ENCODE results near the gene NPW.

Gene NPW

GRCh38 chr16:2023092-2024031 is 3.8 kb downstream of the NPW start:
- peak overlapping the region; percentile 35 for H3K4me3 ChIP-seq (ENCODE audit: control insufficient read depth, low read depth, low read length)
- peak; percentile 80 for DNase-seq (ENCODE audit: low read depth)
- peak; percentile 74 for TF ChIP-seq CTCF (conservative IDR thresholded peaks at IDR 0.05; ENCODE audit: control insufficient read depth, insufficient read depth, low read depth, low read length)

- H3K4me3 ChIP-seq (ENCODE audit: control insufficient read depth, low read depth, low read length): no peak overlapping the region
- TF ChIP-seq CTCF (conservative IDR thresholded peaks at IDR 0.05; ENCODE audit: control insufficient read depth, insufficient read depth, low read depth, low read length): no peak
These were observed 4.4 kb downstream of the NPW start for GRCh38 chr16:2024032-2024420.

GRCh38 chr16:2025251-2025650 is 5.7 kb downstream of the NPW start:
- TF ChIP-seq CTCF (conservative IDR thresholded peaks at IDR 0.05; ENCODE audit: control insufficient read depth, insufficient read depth, low read depth, low read length): no peak
- no peak for DNase-seq (ENCODE audit: low read depth)
- no peak overlapping the region for H3K4me3 ChIP-seq (ENCODE audit: control insufficient read depth, low read depth, low read length)

More at GRCh38 chr16:2024032-2024420, 4.4 kb downstream of the NPW start:
- DNase-seq (ENCODE audit: low read depth): no peak

GRCh38 chr16:2025878-2026460 is 6.4 kb downstream of the NPW start:
- TF ChIP-seq CTCF (conservative IDR thresholded peaks at IDR 0.05; ENCODE audit: control insufficient read depth, insufficient read depth, low read depth, low read length): no peak
- H3K4me3 ChIP-seq (ENCODE audit: control insufficient read depth, low read depth, low read length): no peak overlapping the region

GRCh38 chr16:2026461-2027023 is 7.0 kb downstream of the NPW start, which contains the start of gene NHERF2:
Gene NHERF2 (plus strand): TSS chr16:2026902. CDS start chr16:2027006, 104 bp downstream.
- no peak for DNase-seq (ENCODE audit: low read depth)
- H3K4me3 ChIP-seq (ENCODE audit: control insufficient read depth, low read depth, low read length): peak within 1 kb of the TSS; percentile 36
- no peak for TF ChIP-seq CTCF (conservative IDR thresholded peaks at IDR 0.05; ENCODE audit: control insufficient read depth, insufficient read depth, low read depth, low read length)

More at GRCh38 chr16:2025878-2026460, 6.4 kb downstream of the NPW start:
- no peak for DNase-seq (ENCODE audit: low read depth)

- TF ChIP-seq CTCF (conservative IDR thresholded peaks at IDR 0.05; ENCODE audit: control insufficient read depth, insufficient read depth, low read depth, low read length): no peak
- peak overlapping the region; percentile 36 for H3K4me3 ChIP-seq (ENCODE audit: control insufficient read depth, low read depth, low read length)
- no peak for DNase-seq (ENCODE audit: low read depth)
These were observed 7.7 kb downstream of the NPW start for GRCh38 chr16:2027024-2028010.
